ENCODE results near the gene SGMS2.
"Not testable (repeated sequence)": the region's sequence is repeated elsewhere in the genome, so short reads cannot be mapped to it uniquely, and the experiment has no call there.

The SGMS2 gene

DNA sequence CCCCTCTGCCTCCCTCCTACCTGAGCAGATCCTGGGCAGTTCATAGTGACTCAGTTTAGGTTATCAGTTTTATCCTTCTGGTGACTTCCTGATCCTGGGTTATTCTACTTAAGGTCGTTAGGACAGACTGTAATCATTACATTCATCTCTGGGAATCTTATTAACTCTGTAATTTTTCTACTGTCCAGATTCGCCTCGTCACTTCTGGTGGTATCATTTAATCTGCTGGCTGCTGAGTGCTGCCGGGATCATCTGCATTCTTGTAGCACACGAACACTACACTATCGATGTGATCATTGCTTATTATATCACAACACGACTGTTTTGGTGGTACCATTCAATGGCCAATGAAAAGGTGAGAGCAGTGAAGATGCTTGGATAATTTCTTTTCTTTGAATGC, 83.6 kb downstream of the SGMS2 start:
- DNase-seq (ENCODE audit: low read depth), result no peak

DNA sequence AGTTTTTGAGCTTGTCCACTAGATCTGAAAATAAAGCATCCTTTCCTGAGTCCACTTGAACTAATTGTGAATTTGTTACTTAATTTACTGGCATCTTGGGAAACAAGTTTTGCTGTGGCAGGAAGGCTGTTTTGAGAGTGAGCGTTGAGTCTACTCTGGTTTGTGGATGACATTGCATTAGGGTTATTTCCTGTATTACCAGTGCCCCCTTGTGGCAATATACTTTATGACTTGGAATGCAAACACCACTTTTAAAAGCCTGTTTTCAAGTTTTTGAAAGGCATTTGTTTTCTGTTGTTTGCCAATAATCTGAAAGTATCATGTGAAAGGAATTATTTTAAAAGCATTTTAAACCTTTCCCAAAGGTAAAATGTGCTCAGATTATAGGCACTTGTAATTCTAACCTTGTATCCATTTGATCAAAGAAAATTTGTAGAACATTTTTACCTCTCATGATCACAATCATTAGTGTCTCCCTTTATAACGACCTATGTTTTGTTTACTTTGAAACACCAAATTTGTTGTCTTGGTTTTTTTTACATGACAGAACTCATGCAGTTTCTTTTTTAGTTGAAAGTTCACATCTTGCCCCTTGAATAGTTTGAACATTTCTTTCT, 88.7 kb downstream of the SGMS2 start:
- no peak for DNase-seq (ENCODE audit: low read depth)

DNA sequence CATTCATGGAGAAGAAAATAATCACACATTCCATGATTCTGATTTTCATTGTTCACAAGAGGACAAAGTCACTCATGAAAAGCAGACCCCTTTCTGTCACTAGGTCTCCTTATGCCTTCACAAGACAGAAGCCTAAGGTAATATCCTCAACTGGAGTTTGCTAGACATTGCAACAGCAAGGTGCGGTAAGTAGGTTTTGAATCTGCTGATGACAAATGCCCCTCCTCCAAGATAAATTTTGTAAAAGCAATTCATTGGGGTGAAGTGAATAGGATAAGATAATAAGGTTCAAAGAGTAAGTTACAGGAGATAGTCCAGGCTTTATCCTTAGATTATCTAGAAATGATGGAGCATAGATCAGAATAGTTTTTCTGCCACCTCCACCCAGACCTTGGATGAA, 90.5 kb downstream of the SGMS2 start:
- DNase-seq (ENCODE audit: low read depth), result no peak

DNA sequence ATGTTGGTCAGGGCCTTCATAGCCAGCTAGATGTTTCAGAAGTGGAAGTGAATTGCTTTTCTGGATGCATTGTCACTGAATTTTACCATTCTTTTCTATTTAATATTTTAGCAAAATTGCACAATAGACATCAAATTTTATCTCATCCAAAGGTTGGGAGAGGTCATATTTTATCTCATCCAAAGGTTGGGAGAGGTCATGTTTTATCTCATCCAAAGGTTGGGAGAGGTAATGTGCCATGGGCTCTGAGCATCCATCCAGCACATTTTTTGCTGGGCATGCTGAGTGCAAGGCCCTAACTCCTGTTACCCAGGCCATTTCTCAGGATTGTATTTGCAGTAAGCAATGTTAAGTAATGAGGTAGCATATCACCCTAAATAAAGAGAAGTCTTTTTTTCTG, 91.9 kb downstream of the SGMS2 start:
- DNase-seq (ENCODE audit: low read depth), result no peak

DNA sequence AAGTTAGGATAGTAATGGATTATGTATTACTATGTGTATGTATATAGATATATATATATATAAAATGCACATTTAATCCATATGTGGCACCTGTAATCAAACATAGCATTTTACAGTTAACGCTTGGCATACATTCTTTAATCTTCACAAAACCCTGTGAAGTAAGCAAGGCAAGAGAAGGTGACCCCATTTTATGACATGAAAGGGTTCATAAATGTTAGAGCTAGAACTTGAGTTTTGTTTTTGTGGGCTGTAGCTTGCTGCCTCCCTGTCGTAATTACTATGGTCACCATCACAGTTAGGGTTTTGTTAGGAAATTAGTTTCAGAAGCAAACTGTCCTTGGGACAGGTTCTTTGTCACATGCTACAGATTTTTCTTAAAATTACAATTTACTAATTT, 92.8 kb downstream of the SGMS2 start:
- DNase-seq (ENCODE audit: low read depth), result no peak

DNA sequence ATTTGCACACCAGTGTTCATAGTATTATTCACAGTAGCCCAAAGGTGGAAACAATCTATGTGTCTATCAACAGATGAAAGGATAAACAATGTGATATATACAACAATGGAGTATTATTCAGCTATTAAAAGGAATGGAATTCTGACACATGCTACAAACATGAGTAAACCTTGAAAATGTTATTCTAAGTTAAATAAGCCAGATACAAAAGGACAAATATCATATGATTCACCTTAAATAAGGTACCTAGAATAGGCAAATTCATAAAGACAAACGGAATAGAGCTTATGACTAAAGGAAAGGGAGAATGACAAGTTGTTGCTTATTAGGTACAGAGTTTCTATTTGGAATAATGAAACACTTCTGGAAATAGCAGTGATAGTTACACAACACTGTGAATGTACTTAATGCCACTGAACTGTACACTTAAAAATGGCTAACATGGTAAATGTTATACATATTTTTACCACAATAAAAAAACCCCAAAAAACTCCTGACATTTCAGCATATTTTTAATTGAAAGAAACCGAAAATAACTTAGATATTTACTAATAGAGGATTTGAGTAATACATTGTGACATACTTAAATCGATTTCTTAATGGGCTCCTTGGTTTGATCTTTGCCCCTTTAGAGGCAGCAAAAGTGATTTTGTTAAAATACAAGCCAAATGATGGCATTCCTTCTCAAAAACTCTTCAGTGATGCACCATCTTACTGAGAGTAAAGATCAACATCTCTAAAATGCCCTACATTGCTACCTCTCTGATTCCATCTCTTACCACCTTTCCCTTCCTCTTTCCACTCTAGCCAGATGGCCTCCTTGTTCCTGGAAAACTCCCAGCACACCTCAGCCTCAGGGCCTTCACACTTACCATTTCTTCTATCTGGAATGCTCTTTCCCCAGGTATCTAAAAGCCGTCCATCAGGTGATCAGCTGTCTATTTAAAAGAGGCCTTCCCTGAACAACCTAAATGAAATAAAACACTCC, 98.0 kb downstream of the SGMS2 start:
- no peak for DNase-seq (ENCODE audit: low read depth)

DNA sequence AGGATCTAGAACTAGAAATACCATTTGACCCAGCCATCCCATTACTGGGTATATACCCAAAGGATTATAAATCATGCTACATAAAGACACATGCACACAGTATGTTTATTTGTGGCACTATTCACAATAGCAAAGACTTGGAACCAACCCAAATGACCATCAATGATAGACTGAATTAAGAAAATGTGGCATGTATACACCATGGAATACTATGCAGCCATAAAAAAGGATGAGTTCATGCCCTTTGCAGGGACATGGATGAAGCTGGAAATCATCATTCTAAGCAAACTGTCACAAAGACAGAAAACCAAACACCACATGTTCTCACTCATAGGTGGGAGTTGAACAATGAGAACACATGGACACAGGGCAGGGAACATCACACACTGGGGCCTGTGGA, 101.0 kb downstream of the SGMS2 start:
- not testable (repeated sequence) for DNase-seq (ENCODE audit: low read depth)

DNA sequence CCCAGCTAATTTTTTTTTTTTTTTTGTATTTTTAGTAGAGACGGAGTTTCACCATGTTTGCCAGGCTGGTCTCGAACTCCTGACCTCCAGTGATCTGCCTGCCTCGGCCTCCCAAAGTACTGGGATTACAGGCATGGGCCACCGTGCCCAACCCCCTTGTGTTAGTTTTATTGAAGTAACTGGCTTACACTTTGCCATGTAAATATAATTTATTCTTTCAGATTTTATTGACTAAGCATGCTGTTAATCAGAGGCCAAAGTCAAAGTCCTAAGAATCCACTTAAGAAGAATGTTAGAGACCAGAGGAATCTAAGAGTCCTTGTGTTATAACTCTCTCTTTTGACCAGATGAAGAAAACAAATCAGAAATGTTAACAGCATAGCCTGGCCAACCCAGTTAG, 102.1 kb downstream of the SGMS2 start:
- DNase-seq (ENCODE audit: low read depth), result not testable (repeated sequence)

DNA sequence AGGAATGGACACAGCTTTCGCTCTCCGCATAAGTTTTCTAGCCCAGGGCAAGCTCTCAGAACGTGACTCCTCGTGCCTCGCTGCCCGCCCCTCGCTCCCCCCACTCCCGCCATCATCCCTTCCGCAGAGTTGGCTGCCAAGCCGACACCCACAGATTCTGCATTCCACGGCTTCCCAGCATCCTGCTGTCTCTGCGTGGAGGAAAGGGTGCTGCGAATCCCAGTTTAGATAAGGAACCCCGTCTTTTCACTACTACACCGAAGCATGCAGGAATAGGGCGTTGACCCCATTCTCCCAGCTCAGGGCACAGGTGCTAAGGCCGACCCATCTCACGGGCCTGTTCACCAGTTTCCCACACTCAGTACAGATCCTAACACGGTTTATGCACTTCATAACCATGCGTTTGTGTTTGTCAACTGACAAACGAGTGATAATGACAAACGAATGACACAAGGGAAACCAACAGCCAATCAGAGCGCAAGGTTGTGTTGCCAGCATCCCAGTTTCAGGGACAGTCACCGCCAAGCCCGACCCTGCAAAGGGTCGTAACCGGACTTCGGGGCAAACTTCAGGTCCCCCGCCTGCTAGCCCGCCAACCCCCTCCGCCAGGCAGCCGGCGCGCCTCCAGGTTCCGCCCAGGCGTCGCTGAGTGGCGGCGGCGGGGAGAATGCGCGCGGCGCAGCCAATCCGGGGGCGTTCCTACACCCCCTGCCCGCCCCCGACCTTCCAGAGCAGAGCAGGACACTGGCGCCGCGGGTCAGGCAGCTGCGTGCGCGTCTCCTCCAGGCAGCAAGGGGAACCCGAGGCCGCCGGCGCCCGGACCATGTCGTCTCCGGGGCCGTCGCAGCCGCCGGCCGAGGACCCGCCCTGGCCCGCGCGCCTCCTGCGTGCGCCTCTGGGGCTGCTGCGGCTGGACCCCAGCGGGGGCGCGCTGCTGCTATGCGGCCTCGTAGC, 106.4 kb downstream of the SGMS2 start, which contains the start of gene CYP2U1:
Gene CYP2U1, plus strand, starts transcription at position 729 of the 954 bp plus-strand sequence. Its CDS starts 95 bp downstream, at position 824.
- DNase-seq (ENCODE audit: low read depth), result peak; percentile 51

DNA sequence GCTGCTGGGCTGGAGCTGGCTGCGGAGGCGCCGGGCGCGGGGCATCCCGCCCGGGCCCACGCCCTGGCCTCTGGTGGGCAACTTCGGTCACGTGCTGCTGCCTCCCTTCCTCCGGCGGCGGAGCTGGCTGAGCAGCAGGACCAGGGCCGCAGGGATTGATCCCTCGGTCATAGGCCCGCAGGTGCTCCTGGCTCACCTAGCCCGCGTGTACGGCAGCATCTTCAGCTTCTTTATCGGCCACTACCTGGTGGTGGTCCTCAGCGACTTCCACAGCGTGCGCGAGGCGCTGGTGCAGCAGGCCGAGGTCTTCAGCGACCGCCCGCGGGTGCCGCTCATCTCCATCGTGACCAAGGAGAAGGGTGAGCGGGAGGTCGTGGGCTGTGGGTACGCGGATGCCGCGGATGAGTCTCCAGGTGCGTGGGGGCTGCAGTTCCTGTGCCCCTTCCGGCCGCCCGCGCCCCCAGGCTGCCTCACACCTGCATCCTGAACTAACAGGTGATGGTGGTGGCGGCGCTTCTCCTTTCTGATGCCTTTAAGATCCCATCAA, 107.1 kb downstream of the SGMS2 start:
- no peak for DNase-seq (ENCODE audit: low read depth)

DNA sequence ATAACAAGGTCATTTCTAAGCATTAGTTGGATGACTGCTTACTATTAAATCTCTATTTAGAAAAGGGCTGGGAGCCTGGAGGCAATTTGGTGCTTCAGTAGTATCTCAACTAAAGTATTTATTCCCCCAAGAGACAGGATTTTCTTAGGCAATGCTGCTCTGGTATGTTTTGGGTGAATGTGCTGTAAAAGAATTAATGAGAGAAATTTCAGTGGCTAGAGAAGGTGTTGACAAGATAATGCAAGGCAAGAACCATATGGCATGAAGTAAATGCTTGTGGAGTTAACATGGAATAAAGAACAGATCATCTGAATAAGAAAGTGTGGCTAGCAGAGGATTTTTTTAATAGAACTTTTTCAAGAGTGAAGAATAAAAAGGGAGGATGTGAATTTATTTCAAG, 110.5 kb downstream of the SGMS2 start:
- DNase-seq (ENCODE audit: low read depth), result no peak

DNA sequence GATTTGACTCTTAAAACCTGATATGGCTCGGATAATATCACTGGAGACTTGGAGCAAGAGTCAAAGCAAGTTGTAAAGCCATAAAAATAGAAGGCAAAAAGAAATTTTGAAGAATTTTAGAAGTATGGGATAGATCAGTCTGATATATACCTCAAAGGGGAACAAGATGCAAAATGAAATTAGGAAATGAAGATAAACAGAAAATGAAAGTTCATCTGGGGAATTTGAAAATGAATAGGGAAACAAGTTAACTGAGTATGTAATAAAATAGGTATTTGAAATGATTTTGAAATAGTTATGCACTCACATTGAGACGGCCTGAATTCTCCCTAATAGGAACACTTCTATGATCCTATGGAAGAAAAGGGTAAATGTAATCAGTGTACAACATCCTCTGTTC, 112.3 kb downstream of the SGMS2 start:
- no peak for DNase-seq (ENCODE audit: low read depth)

DNA sequence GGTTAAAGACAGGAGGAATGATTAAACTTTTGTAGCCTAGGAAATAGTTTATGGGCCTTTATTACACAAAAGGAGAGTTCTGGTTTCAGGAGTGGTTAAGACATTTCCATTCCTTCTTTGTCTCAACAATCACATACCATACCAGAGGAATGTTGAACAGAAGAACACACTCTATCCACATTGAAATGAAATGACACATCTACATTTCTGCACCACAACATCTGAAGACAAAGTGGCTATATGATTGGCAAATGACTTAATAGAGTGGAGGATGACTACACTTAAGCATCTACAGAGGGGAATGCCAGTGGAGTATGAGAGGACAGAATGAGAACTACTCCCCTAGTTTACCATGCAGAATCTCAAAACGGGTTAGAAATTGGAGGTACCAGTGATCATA, 114.6 kb downstream of the SGMS2 start:
- DNase-seq (ENCODE audit: low read depth), result no peak

DNA sequence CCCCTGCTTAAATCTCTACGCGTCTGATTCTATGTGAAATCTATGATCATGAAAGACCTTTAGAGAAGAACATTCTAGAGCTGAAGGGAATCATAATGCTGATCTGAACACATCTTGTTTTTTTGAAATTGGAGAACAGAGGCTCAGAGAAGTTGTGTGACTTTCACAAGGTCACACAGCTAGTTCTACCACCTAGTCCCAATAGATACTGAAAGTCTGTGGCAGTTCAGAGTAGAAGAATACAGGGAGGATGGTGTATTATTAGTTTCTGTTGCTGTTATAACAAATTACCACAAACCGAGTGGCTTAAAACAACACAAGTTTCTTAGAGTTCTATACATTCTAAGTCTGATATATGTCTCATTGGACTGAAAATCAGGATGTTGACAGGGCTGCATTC, 121.1 kb downstream of the SGMS2 start:
- no peak for DNase-seq (ENCODE audit: low read depth)

DNA sequence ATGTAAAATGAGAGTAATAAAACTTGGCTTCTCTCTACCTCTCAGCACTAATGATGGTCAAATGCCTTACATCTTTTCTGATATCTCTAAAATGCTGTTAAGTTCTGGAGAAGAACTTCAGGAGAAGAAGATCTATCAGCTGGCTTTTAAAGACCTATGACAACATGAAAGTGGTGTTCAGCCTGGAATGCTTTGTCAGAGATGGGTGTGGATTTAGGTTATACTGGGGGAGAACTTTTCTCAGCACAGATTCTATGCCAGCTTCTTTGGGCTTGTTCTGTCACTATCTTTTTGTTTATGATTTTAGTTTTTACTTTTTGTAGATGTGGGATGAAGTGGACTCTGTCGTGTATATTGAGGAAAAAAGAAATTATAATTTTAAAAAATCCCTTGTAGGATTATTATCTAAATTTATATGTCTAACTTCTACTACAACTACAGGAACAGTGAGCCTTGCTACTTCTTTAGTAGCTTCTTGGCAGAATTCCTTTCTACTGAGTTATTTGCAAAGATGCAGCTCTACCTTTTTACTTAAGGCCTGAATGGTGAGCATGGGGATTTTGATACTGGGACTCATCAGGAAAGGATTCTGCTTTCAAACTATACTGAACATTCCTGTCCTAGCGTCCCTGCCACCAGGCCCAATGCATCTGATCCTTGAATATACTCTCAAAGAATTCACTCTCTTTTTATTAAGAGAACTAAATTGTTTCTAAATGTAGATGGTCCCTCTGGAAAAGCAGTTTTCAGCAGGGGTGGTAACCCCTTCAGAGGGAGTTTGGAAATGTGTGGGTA, 126.2 kb downstream of the SGMS2 start:
- no peak for DNase-seq (ENCODE audit: low read depth)

DNA sequence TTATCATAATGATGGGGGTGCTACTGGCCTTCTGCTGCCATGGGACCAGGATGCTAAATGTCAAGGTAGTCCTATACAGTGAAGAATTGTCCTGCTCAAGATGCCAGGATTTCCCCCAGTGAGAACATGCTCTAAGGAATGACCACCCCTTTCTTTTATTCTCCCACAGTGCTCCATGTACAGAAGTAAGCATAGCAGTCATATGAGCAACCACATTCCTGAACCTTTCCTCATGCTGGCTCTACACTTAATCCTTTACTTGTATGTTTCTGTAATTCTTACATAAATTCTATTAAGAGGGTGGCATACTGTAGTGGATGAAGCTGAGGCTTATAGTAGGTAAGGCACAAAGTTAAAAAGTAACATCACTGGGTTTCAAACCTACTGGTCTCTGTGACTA, 126.8 kb downstream of the SGMS2 start:
- no peak for DNase-seq (ENCODE audit: low read depth)

DNA sequence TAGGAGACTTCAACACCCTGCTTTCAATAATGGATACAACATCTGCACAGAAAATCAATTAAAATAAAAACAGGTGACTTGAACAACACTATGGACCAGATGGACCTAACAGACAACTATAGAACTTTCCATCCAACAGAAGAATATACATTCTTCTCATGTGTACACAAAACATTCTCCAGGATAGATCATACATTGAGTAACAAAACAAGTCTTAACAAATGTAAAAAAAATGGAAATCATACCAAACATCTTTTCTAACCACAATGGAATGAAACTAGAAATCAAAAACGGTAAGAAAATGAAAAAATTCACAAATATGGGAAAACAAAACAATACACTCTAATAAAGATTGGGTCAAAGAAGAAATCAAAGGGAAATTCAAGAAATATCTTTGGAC, 131.3 kb downstream of the SGMS2 start:
- no peak for DNase-seq (ENCODE audit: low read depth)

Measured in stimulated activated CD8-positive, alpha-beta memory T cell treated with anti-CD3 and anti-CD28 coated beads, Interleukin-7, amount 100 ng/mL, for 24 hours (primary cell).